ENCODE data around the gene EML5. TPM values are rescaled to one million over a fixed set of nuclear protein-coding genes. Genes with fewer than 3 reads are reported as not detected.

EML5 gene
- total and polyA plus RNA-seq, 12 donors = 1.8 to 17.3 (median 6.3) TPM

GRCh38 chr14:88749139-88749538 lies 43.6 kb downstream of the EML5 start:
- intact Hi-C loops (cut with DNase I) = no loop called here
- DNase-seq = no peak
- no peak overlapping the region for H3K27ac ChIP-seq

GRCh38 chr14:88748288-88748687 lies 44.5 kb downstream of the EML5 start:
- Histone ChIP-seq H3K36me3 (replicated peaks in 1 of 2) (no peaks in the 10 kb centered on the region), H3K27ac (no peak overlapping the region), H3K9me3 (replicated peaks in 1 of 3) (no peaks in the 10 kb centered on the region), H3K4me3 (no peak overlapping the region), H3K4me1 (replicated peaks in 1 of 2) (peaks cover 0 to 6% of the 10 kb centered on the region in 2 donors), H3K27me3 (no peaks in the 10 kb centered on the region)
- intact Hi-C loops (cut with DNase I) = no loop called here
- TF ChIP-seq POLR2A (IDR thresholded peaks at IDR 0.05) = no peak
- no peak for TF ChIP-seq CTCF (IDR thresholded peaks at IDR 0.05)
- 85 to 100% (median 95%) methylated on average over 1 of the region's 1 CpG for WGBS, 4 donors
- no peak for DNase-seq

More at GRCh38 chr14:88749139-88749538, 43.6 kb downstream of the EML5 start:
- no peaks in the 10 kb centered on the region for H3K9me3 ChIP-seq (replicated peaks in 1 of 3)
- no peak overlapping the region for H3K4me3 ChIP-seq
- peaks cover 0 to 6% of the 10 kb centered on the region in 2 donors for H3K4me1 ChIP-seq (replicated peaks in 1 of 2)
- H3K27me3 ChIP-seq = no peaks in the 10 kb centered on the region
- no peak for TF ChIP-seq CTCF (IDR thresholded peaks at IDR 0.05)
- TF ChIP-seq POLR2A (IDR thresholded peaks at IDR 0.05) = no peak
- no peaks in the 10 kb centered on the region for H3K36me3 ChIP-seq (replicated peaks in 1 of 2)
- 38 to 58% (median 50%) methylated on average over 1 of the region's 1 CpG for WGBS, 4 donors

GRCh38 chr14:88746052-88746451 lies 46.7 kb downstream of the EML5 start:
- Histone ChIP-seq H3K36me3 (replicated peaks in 1 of 2) (no peaks in the 10 kb centered on the region), H3K27me3 (no peaks in the 10 kb centered on the region), H3K27ac (no peak overlapping the region), H3K4me1 (replicated peaks in 1 of 2) (peaks cover 0 to 6% of the 10 kb centered on the region in 2 donors), H3K9me3 (replicated peaks in 1 of 3) (no peaks in the 10 kb centered on the region), H3K4me3 (no peak overlapping the region)
- WGBS, 4 donors = 32 to 66% (median 48%) methylated on average over 1 of the region's 1 CpG
- TF ChIP-seq POLR2A (IDR thresholded peaks at IDR 0.05) = no peak
- TF ChIP-seq CTCF (IDR thresholded peaks at IDR 0.05) = no peak
- intact Hi-C loops (cut with DNase I) = no loop called here
- no peak for DNase-seq

GRCh38 chr14:88737245-88737644 lies 55.5 kb downstream of the EML5 start:
- H3K9me3 ChIP-seq (replicated peaks in 1 of 3) = no peaks in the 10 kb centered on the region
- no peaks in the 10 kb centered on the region for H3K36me3 ChIP-seq (replicated peaks in 1 of 2)
- no peak overlapping the region for H3K4me3 ChIP-seq
- TF ChIP-seq CTCF (IDR thresholded peaks at IDR 0.05) (no peak), POLR2A (IDR thresholded peaks at IDR 0.05) (no peak)
- 94 to 96% (median 95%) methylated on average over 3 to 9 of the region's 9 CpGs for WGBS, 4 donors
- no peaks in the 10 kb centered on the region for H3K4me1 ChIP-seq (replicated peaks in 1 of 2)
- H3K27ac ChIP-seq = no peak overlapping the region
- intact Hi-C loops (cut with DNase I) = no loop called here
- H3K27me3 ChIP-seq = no peaks in the 10 kb centered on the region
- DNase-seq = no peak
